Loucy (cell line): ENCODE measurements around the gene ELOVL6.

ENCODE experiments used
- EZH2phosphoT487 ChIP-seq: fragments of 200-600 bp; IDR thresholded peaks from 2 replicates; pipeline ENCODE4 v1.6.1; 2018; ENCODE audit warnings: antibody characterized with exemption, mild to moderate bottlenecking, moderate library complexity, borderline replicate concordance
- TF ChIP-seq, protein P1 (sequence below): fragments of 200-600 bp; sonication (generic); conservative IDR thresholded peaks from 2 replicates; pipeline ENCODE4 v1.5.1; 2014; ENCODE audit warnings: mild to moderate bottlenecking, antibody characterized with exemption, low read length

DNA sequence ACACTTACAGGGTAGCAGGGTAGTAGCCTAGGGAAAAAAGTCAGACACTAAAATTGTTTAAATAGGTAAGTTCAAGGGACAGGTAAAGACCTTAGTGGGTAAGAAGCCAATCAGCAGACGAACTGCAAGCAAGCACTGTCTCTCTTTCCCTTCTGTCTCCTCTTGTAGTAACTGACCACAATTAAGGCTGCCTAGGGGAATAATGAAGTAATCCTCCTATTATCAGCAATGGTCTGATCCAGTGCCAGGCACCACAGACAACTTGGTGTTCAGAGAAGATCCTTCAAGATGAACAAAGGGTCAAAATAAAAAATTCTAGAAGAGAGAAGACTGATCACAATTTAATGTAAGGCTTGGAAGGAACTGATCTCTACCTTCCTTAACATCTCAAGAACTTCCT is 62.9 kb downstream of the ELOVL6 start:
- TF ChIP-seq, protein P1, sequence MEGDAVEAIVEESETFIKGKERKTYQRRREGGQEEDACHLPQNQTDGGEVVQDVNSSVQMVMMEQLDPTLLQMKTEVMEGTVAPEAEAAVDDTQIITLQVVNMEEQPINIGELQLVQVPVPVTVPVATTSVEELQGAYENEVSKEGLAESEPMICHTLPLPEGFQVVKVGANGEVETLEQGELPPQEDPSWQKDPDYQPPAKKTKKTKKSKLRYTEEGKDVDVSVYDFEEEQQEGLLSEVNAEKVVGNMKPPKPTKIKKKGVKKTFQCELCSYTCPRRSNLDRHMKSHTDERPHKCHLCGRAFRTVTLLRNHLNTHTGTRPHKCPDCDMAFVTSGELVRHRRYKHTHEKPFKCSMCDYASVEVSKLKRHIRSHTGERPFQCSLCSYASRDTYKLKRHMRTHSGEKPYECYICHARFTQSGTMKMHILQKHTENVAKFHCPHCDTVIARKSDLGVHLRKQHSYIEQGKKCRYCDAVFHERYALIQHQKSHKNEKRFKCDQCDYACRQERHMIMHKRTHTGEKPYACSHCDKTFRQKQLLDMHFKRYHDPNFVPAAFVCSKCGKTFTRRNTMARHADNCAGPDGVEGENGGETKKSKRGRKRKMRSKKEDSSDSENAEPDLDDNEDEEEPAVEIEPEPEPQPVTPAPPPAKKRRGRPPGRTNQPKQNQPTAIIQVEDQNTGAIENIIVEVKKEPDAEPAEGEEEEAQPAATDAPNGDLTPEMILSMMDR, result no peak
- TF ChIP-seq EZH2phosphoT487, result no peak
